Measurements from ENCODE around the gene ZNF778. TPM values are rescaled to one million over a fixed set of nuclear protein-coding genes. Genes with fewer than 3 reads are reported as not detected.
"Not testable (repeated sequence)": the region's sequence is repeated elsewhere in the genome, so short reads cannot be mapped to it uniquely, and the experiment has no call there.

ZNF778 gene
- total RNA-seq, 2 donors from 2014 or later = 12.9 to 30.2 TPM

DNA sequence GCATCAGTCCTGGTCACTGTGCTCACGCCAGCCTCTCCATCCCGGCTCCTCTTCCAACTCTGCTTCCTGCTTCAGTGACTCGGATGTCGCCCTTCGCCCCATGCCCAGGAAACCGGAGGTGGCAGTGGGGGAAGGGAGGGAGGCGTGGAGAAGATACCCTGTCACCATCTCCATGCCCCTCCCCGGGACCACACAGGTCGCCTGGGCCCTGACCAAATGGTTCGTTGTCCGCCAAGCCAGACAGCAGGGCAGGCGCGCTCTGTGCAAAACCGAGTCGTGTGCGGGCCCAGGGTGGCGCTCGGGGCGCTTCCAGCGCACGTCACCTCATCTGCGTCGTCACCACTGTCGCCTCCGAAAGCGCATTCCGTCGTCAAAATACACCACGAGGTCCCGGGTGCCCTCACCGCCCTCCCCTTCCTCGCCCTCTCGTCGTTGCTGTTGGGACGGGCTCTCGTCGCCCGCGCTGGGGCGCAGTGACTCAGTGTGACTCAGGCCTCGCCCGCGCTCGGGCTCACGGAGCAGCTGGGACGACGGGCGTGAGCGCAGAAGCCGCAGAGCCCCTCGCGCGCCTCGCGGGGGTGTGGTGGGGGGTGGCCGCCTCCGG, 39.2 kb downstream of the ZNF778 start:
- whole genome bisulfite sequencing = 1% methylated on average over 45 of the region's 57 CpGs
- Histone ChIP-seq H3K4me3 (peak overlapping the region; percentile 28 to 36), H3K9me3 (no peaks in the 10 kb centered on the region), H3K27me3 (replicated peaks; ENCODE audit: insufficient read depth) (no peaks in the 10 kb centered on the region), H3K4me1 (replicated peaks) (peaks cover 7% of the 10 kb centered on the region), H3K27ac (peak overlapping the region in 1 of 2 donors; percentile 11), H3K36me3 (no peaks in the 10 kb centered on the region)
- TF ChIP-seq POLR2A (IDR thresholded peaks at IDR 0.05) (peak; percentile 14), POLR2AphosphoS5 (IDR thresholded peaks at IDR 0.05) (peak; percentile 19)
- TF ChIP-seq, protein P1, sequence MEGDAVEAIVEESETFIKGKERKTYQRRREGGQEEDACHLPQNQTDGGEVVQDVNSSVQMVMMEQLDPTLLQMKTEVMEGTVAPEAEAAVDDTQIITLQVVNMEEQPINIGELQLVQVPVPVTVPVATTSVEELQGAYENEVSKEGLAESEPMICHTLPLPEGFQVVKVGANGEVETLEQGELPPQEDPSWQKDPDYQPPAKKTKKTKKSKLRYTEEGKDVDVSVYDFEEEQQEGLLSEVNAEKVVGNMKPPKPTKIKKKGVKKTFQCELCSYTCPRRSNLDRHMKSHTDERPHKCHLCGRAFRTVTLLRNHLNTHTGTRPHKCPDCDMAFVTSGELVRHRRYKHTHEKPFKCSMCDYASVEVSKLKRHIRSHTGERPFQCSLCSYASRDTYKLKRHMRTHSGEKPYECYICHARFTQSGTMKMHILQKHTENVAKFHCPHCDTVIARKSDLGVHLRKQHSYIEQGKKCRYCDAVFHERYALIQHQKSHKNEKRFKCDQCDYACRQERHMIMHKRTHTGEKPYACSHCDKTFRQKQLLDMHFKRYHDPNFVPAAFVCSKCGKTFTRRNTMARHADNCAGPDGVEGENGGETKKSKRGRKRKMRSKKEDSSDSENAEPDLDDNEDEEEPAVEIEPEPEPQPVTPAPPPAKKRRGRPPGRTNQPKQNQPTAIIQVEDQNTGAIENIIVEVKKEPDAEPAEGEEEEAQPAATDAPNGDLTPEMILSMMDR (IDR thresholded peaks at IDR 0.05) = no peak
- intact Hi-C loops (cut with DNase I) = no loop called here
- DNase-seq (ENCODE audit: low spot score) = peak; percentile 26

DNA sequence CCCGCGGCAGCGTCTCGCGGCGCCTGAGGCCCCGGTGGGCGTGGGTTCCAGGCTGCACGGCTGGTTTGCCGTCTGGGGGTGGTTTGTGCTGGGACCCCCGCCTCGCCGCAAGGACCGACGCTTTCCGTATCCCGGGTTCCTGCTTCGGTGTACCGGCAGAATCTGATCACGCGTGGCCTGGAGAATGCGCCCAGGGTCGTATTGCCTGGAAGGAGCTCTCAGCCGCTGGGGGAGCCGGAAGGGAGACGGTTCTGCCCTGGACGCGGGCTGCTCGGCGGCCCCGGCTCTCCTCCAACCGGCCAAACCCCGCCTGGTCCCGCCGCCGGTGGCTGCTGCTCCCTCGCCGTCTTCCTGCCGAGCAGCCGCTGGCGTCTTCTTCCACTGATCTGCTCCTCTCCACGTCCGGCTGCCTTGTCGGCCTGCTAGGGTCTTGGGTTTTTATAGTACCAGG, 39.8 kb downstream of the ZNF778 start:
- Histone ChIP-seq H3K27me3 (replicated peaks; ENCODE audit: insufficient read depth) (no peaks in the 10 kb centered on the region), H3K4me1 (replicated peaks) (peaks cover 7% of the 10 kb centered on the region), H3K36me3 (no peaks in the 10 kb centered on the region), H3K9me3 (no peaks in the 10 kb centered on the region), H3K27ac (peak overlapping the region in 1 of 2 donors; percentile 11), H3K4me3 (peak overlapping the region; percentile 28 to 36)
- 2% methylated on average over 21 of the region's 44 CpGs for WGBS
- DNase-seq (ENCODE audit: low spot score) = no peak
- TF ChIP-seq, protein P1 (IDR thresholded peaks at IDR 0.05) = peak in 1 of 4 experiments; percentile 11
- no peak for TF ChIP-seq POLR2A (IDR thresholded peaks at IDR 0.05)
- intact Hi-C loops (cut with DNase I) = no loop called here

DNA sequence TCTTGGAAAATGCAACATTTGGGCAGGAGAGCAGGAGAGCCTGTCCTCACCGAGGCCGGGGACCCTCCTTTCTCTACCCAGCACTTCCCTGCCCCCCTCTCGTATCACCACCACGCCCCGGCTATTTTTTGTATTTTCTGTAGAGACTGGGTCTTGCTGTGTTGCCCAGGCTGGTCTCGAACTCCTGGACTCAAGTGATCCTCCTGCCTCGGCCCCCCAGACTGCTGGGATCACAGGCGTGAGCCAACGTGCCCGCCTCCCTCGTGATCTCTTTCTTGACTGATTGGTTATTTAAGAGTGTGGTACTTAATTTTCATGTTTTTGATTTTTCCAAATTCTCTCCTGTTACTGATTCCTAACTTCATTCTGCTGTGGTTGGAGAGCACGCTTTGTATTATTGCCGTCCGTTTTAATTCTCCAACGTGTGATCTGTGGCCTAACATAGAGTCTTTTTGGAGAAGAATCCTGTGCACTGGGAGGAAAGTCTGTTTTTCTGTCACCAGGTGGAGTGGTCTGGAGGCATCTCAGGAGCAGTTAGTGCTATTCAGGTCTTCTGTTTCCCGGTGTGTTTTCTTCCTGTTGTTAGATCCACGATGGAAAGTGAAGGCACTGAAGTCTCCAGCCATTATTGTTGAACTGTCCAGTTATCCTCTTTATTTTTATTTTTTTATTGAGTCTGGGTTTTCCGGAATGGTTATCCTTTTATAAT, 40.4 kb downstream of the ZNF778 start:
- Histone ChIP-seq H3K27me3 (replicated peaks; ENCODE audit: insufficient read depth) (no peaks in the 10 kb centered on the region), H3K4me3 (peak overlapping the region in 1 of 2 donors; percentile 36), H3K36me3 (no peaks in the 10 kb centered on the region), H3K9me3 (no peaks in the 10 kb centered on the region), H3K27ac (no peak overlapping the region), H3K4me1 (replicated peaks) (peaks cover 7% of the 10 kb centered on the region)
- 72% methylated on average over 18 of the region's 18 CpGs for WGBS
- TF ChIP-seq, protein P1 (IDR thresholded peaks at IDR 0.05) = no peak
- TF ChIP-seq POLR2A (IDR thresholded peaks at IDR 0.05) (no peak), POLR2AphosphoS5 (IDR thresholded peaks at IDR 0.05) (no peak)
- intact Hi-C loops (cut with DNase I) = no loop called here
- DNase-seq (ENCODE audit: low spot score) = no peak

DNA sequence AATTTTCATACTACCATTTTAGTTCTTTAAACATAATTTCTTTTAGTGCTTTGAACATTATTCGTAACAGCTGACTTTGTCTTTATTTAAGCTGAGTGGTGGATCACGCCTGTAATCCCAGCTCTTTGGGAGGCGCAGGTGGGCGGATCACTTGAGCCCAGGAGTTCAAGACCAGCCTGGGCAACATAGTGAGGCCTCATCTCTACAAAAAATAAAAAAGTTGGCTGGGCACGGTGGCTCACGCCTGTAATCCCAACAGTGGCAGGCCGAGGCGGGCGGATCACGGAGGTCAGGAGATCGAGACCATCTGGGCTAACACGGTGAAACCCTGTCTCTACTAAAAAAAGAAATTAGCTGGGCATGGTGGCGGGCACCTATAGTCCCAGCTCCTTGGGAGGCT, 42.4 kb downstream of the ZNF778 start:
- intact Hi-C loops (cut with DNase I); DNase-seq (ENCODE audit: low spot score); H3K4me3 ChIP-seq; H3K9me3 ChIP-seq; H3K4me1 ChIP-seq (replicated peaks); H3K36me3 ChIP-seq; H3K27me3 ChIP-seq (replicated peaks; ENCODE audit: insufficient read depth); H3K27ac ChIP-seq: not testable (repeated sequence)
- WGBS = 96% methylated on average over 13 of the region's 13 CpGs

DNA sequence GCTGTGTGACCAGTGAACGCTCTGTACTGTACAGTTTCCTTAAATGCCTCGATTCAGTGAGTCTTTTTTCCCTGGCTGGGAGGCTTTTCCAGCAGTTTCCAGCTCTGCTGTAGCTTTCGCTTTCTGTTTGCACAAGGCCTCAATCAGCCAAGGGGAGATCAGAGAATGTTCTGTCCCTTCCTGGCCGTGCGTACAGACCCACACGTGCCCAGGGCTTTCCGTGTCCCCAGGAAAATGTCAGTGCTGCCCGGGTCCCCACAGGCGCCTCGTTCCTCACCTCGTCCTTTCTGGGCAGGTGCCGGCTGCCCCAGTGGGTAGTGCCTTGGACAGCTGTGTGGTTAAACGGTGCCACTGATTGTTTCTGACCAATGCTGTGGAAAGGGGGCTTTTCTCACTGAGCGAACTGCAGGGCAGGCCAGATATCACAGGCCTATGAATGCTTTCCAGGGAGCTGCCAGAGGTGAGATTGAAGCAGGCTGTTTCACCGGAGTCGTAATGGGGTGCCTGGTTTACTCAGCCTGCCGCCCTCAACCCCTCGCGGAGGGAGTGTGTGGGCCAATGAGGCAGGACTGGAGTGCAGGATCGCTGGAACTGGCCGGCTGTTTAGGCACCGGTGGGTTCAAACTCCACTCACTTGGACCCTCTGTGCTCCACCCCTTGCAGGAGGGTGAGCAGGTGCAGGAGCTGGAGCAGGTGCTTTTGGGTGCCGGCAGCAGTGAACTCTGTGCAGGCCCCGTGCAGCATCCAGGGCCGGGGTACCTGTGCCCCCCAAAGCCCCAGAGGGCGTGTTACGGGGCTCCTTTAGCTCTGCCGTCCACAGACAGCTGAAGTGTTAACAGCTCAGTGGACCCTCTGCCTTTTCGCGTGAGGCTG, 44.4 kb downstream of the ZNF778 start:
- Histone ChIP-seq H3K4me1 (replicated peaks) (peaks cover 5% of the 10 kb centered on the region), H3K27ac (peak overlapping the region; percentile 61 to 80), H3K4me3 (no peak overlapping the region), H3K27me3 (replicated peaks; ENCODE audit: insufficient read depth) (no peaks in the 10 kb centered on the region), H3K9me3 (no peaks in the 10 kb centered on the region), H3K36me3 (peaks cover 0 to 5% of the 10 kb centered on the region in 2 donors)
- 75% methylated on average over 30 of the region's 30 CpGs for WGBS
- intact Hi-C loops (cut with DNase I) = no loop called here
- DNase-seq (ENCODE audit: low spot score) = peak; percentile 23
- TF ChIP-seq, protein P1 (IDR thresholded peaks at IDR 0.05) = no peak
- peak; percentile 70 for TF ChIP-seq POLR2AphosphoS5 (IDR thresholded peaks at IDR 0.05)
